GF-D8 (cell line): ENCODE measurements around the gene ASB3.
"Not testable (repeated sequence)": the region's sequence is repeated elsewhere in the genome, so short reads cannot be mapped to it uniquely, and the experiment has no call there.

Experiments
- DNase-seq: peaks from one replicate; lab custom pipeline; 2025; lab: John Stamatoyannopoulos, UW

Gene ASB3

GRCh38 chr2:53786705-53787613 is at the start of gene ASB3, which contains the start of gene ERLEC1:
ASB3 (minus strand) TSS chr2:53786953; CDS start chr2:53765572, 21,381 bp downstream.
ERLEC1 (plus strand) TSS chr2:53787044; CDS start chr2:53787211, 167 bp downstream.
- peak; percentile 73 for DNase-seq

GRCh38 chr2:53829980-53830290 is 43.2 kb upstream of the ASB3 start:
- DNase-seq, result not testable (repeated sequence)

GRCh38 chr2:53829273-53829979 is 42.7 kb upstream of the ASB3 start:
- no peak for DNase-seq

DNA sequence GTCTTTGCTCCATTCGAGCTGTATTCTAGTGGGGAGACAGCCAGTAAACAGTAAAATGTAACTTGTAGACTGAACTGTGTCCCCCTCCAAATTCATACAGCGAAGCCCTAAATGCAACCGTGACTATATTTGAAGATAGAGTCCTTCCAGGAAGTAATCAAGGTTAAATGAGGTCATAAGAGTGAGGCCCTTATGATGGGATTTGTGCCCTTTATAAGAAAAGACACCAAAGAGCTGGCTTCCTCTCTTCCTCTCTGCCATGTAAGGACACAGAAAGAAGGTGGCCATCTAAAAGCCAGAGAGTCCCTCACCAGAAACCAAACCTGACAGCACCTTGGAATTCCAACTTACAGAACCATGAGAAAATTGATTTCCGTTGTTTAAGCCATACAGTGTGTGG is 41.6 kb upstream of the ASB3 start:
- DNase-seq, result no peak

DNA sequence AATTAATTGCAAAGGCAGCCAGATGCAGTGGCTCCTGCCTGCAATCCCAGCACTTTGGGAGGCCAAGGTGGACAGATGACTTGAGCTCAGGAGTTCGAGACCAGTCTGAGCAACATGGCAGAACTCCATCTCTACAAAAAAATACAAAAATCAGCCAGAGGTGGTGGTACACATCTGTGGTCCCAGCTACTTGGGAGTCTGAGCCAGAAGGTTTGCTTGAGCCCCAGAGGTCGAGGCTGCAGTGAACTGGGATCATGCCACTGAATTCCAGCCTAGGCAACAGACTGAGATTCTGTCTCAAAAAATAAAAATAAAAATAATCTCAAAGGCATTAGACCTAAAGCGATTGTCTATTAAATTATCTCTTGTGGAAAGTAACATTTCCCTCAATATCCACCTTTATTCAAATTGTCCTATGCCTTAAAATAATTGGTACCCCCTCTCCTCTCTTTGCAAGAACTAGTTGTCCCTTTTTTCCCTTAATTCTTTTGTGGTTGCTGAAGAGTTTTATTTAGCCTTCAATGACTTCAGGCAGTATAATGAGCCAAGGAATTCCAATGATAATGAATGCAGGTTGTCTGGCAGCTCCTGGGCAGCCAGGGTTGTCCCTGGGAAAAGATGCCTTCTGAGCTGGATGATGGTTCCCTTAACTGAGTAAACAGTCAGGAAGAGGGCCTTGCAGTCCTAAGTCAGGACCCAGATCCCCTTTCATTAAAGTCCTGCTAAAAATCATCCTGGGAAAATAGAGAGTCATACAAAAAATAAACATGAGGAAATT is 40.8 kb upstream of the ASB3 start:
- DNase-seq, result no peak

DNA sequence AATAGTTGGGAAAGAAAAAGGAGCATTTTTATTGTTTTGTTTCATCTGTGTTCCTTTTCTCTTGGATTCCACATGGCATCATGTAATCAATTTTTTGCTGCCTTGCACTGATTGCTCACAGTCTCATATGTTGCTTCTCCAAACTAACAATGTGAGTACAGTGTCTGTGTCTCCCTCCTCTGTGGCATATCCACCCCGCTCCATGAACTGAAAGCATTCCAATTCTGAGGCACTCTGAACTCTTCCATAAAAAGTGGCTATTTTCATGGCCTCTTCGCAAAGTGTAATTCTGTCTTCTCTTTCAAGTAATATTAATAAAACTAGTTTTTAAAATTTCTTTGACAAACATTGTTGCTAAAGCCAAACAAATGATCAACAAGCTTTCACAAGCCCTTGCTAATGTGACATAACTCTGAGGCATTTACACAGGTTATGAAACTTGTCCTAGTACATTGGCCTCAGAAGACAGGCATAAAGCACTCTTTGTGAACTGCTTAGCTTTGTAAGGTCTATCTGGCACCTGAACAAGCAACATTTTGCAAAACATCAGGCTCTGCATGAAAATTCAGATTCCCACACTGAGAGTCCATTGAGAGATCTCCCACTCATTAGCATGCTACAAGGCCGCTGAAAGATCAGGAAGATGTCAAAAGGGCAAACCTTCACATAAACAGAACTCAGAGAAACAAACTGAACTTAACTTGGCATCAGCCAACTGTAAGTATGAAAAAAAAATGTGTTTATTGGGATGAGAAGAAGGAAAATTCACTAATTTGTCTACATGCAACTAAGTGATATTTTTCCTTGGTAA is 40.0 kb upstream of the ASB3 start:
- DNase-seq, result no peak

- DNase-seq, result no peak
Observed at GRCh38 chr2:53826030-53826410, 39.3 kb upstream of the ASB3 start.

- DNase-seq, result not testable (repeated sequence)
Observed at GRCh38 chr2:53823639-53824038, 36.9 kb upstream of the ASB3 start.

- no peak for DNase-seq
Observed at GRCh38 chr2:53821810-53822209, 35.1 kb upstream of the ASB3 start.

- DNase-seq, result no peak
Observed at GRCh38 chr2:53820711-53821110, 34.0 kb upstream of the ASB3 start.

GRCh38 chr2:53820048-53820447 is 33.3 kb upstream of the ASB3 start:
- DNase-seq, result no peak

DNA sequence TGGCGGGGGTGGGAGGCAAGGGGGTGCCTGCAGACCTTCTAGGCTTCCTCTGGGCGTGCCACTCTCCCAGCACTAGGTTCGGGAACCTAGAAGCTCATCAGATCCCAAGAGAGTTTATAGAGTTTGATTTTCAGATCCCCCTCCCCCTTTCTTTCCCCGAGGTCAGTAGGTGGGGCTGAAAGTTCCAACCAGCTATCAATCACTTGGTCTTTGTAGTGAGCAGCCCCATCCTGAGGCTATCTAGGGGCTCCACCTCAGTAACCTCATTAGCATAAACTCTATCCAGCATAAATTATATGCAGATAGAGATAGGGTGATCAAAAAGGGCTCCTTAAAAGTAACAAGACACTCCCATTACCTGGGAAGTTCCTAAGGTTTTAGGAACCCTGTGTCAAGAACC is 32.9 kb upstream of the ASB3 start:
- DNase-seq, result no peak

DNA sequence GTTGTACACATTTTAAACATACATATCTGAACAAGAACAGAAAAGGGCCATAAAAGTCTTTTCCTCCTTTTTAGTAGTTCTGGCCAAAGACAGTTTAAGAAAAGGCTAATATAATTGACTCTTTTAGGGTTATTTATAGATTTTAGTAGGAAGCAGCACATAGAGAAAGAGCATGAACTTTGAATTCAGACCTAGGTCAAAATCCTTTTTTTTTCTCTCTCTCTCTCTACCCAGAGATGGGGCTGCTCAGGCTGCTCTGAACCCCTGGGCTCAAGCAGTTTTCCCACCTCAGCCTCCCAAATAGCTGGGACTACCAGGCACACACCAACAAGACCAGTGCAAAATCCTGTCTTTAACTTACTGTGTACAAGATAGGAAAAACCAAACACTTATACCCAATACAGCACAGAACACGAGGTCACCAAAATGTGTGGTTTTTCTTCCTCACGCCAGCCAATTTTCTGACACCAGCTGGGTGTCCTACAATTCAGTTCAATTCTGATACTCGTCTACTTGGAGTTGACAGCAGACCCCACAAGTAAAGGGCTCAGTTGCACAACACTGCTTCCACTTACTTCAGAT is 32.2 kb upstream of the ASB3 start:
- no peak for DNase-seq

- no peak for DNase-seq
Observed at GRCh38 chr2:53813151-53813550, 26.4 kb upstream of the ASB3 start.

DNA sequence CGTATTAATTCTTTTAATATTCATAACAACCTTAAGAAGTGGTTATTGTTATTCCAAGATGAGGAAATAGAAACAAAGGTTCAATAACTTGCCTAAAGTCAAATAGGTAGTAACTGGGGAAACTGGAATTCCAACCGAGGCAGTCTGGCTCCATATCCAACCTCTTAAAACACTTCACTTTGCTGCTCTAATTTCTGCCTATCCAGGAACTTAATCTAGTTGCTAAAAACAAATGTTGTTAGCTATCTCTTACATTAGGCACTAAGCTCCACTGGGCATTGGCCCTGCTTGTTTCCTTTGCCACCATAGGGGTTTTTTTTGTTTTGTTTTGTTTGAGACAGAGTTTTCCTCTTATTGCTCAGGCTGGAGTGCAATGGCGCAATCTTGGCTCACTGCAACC is 24.8 kb upstream of the ASB3 start:
- DNase-seq, result no peak

DNA sequence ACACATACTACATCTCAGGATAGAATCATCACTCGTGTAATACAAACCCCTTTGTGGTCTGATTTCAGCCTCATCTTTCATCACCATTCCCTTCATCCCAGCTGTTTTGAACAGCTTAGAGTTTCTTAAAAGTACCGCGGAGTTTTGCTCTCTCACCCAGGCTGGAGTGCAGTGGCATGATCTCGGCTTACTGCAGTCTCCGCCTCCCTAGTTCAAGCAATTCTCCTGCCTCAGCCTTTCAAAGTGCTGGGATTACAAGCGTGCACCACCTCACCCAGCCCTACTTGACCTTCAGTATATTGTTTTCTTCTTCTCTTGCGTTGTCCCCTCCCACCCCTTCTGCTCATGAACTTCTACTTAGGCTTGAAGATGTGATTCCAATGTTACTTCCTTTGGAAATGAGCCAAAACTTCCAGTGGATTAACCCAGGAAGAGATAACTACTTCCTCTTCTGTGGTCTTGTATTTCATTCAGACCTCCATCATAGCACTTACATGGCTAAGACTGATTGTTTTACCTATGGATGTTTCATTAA is 15.9 kb upstream of the ASB3 start:
- DNase-seq, result no peak

- no peak for DNase-seq
Observed at GRCh38 chr2:53801547-53801946, 14.8 kb upstream of the ASB3 start.

- DNase-seq, result no peak
Observed at GRCh38 chr2:53793821-53794220, 7.1 kb upstream of the ASB3 start.

DNA sequence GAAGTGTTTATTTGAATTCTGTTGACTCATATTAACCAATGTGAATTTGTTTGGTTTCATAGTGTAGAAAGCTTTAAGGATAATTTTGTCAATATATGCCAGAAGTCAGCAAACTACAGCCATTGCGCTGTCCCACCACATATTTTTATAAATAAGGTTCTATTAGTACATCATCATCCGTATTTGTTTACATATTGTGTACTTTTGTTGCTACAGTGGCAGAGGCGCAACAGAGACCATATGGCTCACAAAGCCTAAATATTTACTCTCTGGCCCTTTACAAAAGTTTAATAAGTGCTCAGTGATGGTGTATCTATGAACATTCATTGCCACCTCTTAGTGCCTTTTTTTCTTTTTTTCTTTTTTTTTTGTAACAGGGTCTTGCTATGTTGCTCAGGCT is 6.5 kb upstream of the ASB3 start:
- no peak for DNase-seq

DNA sequence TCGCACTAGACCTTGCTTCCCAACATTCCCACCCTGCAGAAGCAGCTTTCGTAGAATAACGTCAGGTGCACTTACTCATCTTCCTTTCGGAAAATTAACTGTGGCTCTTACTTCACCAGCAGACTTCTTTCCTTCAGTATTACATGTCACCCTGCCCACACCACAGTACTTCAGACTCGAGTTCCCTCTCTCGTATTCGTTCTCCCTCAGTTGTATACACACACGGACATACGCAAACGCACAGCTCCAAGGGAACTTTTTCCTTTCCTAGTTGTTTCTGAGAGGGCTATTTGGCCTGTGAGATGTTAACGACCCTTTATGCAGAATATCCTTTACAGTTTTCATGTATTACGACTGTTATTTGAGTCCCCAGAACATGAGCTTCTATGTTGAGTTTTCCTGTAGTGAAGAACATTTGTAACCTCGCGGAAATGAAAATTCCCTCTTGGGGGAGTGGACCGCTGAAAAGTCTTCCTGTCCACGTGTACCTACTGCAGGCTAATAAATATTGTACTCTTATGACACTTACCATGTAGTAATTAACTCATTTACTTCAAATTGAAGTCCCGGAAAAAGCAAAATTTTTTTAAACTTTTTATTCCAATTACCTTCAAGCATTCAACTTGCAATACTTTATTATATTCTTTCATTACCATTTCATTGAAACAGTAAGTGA is 999 bp upstream of the ASB3 start:
- DNase-seq, result peak; percentile 25

- no peak for DNase-seq
Observed at GRCh38 chr2:53786352-53786704, 425 bp downstream of the ASB3 start.
